Measurements from ENCODE around the gene ABL1. TPM values are rescaled to one million over a fixed set of nuclear protein-coding genes. Genes with fewer than 3 reads are reported as not detected.

The ABL1 gene
- total and polyA plus RNA-seq, 2 of the 13 experiments (the other 11 are each of a cell fraction or from before 2014, with no cell fraction given) = 10.8 to 20.4 TPM

DNA sequence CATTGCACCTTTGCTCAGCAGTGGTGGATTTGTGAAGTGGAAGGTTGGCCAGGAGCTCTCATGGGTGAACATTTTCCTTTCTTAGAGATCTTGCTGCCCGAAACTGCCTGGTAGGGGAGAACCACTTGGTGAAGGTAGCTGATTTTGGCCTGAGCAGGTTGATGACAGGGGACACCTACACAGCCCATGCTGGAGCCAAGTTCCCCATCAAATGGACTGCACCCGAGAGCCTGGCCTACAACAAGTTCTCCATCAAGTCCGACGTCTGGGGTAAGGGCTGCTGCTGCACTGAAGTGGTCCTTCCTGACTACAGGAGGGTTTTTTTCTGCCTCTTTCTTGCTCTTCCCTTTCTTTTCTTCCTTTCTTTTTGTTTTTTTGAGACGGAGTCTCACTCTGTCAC is 39.7 kb downstream of the ABL1 start (continued):
- TF ChIP-seq, protein P1, sequence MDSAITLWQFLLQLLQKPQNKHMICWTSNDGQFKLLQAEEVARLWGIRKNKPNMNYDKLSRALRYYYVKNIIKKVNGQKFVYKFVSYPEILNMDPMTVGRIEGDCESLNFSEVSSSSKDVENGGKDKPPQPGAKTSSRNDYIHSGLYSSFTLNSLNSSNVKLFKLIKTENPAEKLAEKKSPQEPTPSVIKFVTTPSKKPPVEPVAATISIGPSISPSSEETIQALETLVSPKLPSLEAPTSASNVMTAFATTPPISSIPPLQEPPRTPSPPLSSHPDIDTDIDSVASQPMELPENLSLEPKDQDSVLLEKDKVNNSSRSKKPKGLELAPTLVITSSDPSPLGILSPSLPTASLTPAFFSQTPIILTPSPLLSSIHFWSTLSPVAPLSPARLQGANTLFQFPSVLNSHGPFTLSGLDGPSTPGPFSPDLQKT (CRISPR knock-in tag; IDR thresholded peaks at IDR 0.05; ENCODE audit: borderline replicate concordance) = no peak

DNA sequence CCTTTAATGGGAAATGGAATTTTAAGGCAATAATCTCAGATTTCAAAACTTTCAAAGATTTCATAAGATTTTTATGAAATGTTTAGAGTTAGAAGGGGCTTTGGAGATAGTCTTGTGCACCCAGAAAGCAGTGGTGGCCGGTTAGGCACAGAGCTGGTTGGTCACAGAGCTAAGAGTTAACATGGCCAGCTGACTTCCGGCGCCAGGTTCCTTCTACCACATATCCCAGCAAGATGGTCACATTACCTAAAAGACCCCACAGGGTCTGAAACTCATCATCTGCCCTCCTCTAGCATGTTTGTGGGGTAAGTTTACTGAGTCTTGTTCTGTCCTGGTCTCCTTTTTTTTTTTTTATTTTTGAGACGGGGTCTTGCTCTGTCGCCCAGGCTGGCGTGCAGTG is 42.2 kb downstream of the ABL1 start:
- H3K4me1 ChIP-seq (ENCODE audit: insufficient read depth, low read length) = peaks cover 14% of the 10 kb centered on the region
- no peak overlapping the region for H3K4me3 ChIP-seq (replicated peaks in 1 of 3; ENCODE audit: insufficient read depth in 1 of 3, low read depth in 2 of 3, low read length in 3 of 3)
- in situ Hi-C loops (cut with HindIII; ENCODE audit: extremely low pct_ligation_motif_present, low pct_unique_long_range_greater_than_20kb) = no loop called here
- H3K36me3 ChIP-seq (replicated peaks in 1 of 2; ENCODE audit: control insufficient read depth in 1 of 2, insufficient read depth in 2 of 2, low read length in 2 of 2) = peaks cover 25 to 86% of the 10 kb centered on the region in 2 experiments
- peaks cover 9% of the 10 kb centered on the region; the same call in 1 of the 2 replicates for H4K20me1 ChIP-seq (ENCODE audit: insufficient read depth, low read length)
- DNase-seq (ENCODE audit: low spot score) = no peak
- no TSS peak for BruUV-seq (replicated peaks)
- ATAC-seq = no peak
- TF ChIP-seq HNF4G (IDR thresholded peaks at IDR 0.05; ENCODE audit: borderline replicate concordance, low read depth, low read length) (no peak), HNF4G (CRISPR knock-in tag; IDR thresholded peaks at IDR 0.05; ENCODE audit: borderline replicate concordance, low read depth) (no peak)
- TF ChIP-seq, protein P2, sequence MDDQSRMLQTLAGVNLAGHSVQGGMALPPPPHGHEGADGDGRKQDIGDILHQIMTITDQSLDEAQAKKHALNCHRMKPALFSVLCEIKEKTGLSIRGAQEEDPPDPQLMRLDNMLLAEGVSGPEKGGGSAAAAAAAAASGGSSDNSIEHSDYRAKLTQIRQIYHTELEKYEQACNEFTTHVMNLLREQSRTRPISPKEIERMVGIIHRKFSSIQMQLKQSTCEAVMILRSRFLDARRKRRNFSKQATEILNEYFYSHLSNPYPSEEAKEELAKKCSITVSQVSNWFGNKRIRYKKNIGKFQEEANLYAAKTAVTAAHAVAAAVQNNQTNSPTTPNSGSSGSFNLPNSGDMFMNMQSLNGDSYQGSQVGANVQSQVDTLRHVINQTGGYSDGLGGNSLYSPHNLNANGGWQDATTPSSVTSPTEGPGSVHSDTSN (CRISPR knock-in tag; IDR thresholded peaks at IDR 0.05; ENCODE audit: borderline replicate concordance) = no peak
- H3K27ac ChIP-seq (ENCODE audit: extremely low read length, insufficient read depth, low read length) = no peak overlapping the region
- no peak overlapping the region for H2AFZ ChIP-seq (ENCODE audit: low read length)
- POLR2A ChIA-PET = no interaction called here
- no peak for FAIRE-seq
- no peaks in the 10 kb centered on the region for H3K9me3 ChIP-seq (ENCODE audit: low read length)
- no peaks in the 10 kb centered on the region for H3K79me2 ChIP-seq (ENCODE audit: insufficient read depth, low read length)
- 96% methylated on average over 6 of the region's 6 CpGs for WGBS (ENCODE audit: low lambda C conversion rate)
- H3K4me2 ChIP-seq (ENCODE audit: low read depth, low read length) = no peak overlapping the region
- no peaks in the 10 kb centered on the region for H3K27me3 ChIP-seq (ENCODE audit: control insufficient read depth in 1 of 2, insufficient read depth in 2 of 2, low read length in 2 of 2)
- CTCF ChIA-PET (ENCODE audit: low intra/inter-chr PET ratio, low total read pairs) = no interaction called here
- H3K9ac ChIP-seq (ENCODE audit: insufficient read depth, low read depth, low read length) = no peak overlapping the region
- intact Hi-C loops (cut with micrococcal nuclease; ENCODE audit: unreplicated experiment) = loop anchor here (5.0 kb wide), 1 partner anchor 275 kb away; no protein-coding TSS in a partner anchor

All from HepG2 (cell line).